KBM-7 (cell line): ENCODE measurements around the gene STARD5.

Experiments
- DNase-seq: peaks from one replicate; pipeline ENCODE4 v3.0.0-alpha.2; 2015
- in situ Hi-C: fragments of 300-500 bp; cut with MboI; formaldehyde crosslinking; loops from 2 replicates; pipeline ENCODE4 v1.14.3; 2020; ENCODE audit warnings: low sequenced_read_pairs, low pct_unique_long_range_greater_than_20kb, mixed read lengths

Gene STARD5

GRCh38 chr15:81297603-81298575 lies 26.1 kb downstream of the STARD5 start:
- no peak for DNase-seq
- in situ Hi-C loops = no loop called here

GRCh38 chr15:81297147-81297572 lies 26.8 kb downstream of the STARD5 start:
- in situ Hi-C loops = no loop called here
- DNase-seq = no peak

- DNase-seq = peak; percentile 98
- in situ Hi-C loops = no loop called here
These were observed 27.3 kb downstream of the STARD5 start for GRCh38 chr15:81296673-81297072.

- DNase-seq = no peak
- in situ Hi-C loops = no loop called here
These were observed 27.8 kb downstream of the STARD5 start for GRCh38 chr15:81296186-81296585.

GRCh38 chr15:81295486-81296121 lies 28.3 kb downstream of the STARD5 start:
- no peak for DNase-seq
- in situ Hi-C loops = no loop called here

- in situ Hi-C loops = no loop called here
- peak; percentile 60 for DNase-seq
These were observed 29.4 kb downstream of the STARD5 start for GRCh38 chr15:81294516-81294880.

- DNase-seq = peak; percentile 92
- in situ Hi-C loops = no loop called here
These were observed 30.0 kb downstream of the STARD5 start for GRCh38 chr15:81293728-81294515.

GRCh38 chr15:81292523-81293001 lies 31.4 kb downstream of the STARD5 start:
- in situ Hi-C loops = no loop called here
- DNase-seq = no peak

GRCh38 chr15:81291916-81292522 lies 31.9 kb downstream of the STARD5 start:
- in situ Hi-C loops = no loop called here
- no peak for DNase-seq

- DNase-seq = no peak
- in situ Hi-C loops = loop anchor here (10.0 kb wide), 1 partner anchor 105 kb away; no protein-coding TSS in a partner anchor
These were observed 34.0 kb downstream of the STARD5 start for GRCh38 chr15:81289910-81290309.

- DNase-seq = no peak
- in situ Hi-C loops = loop anchor here (10.0 kb wide), 1 partner anchor 106 kb away; no protein-coding TSS in a partner anchor
These were observed 35.3 kb downstream of the STARD5 start for GRCh38 chr15:81288616-81289015.

- in situ Hi-C loops = loop anchor here (10.0 kb wide), 1 partner anchor 107 kb away; no protein-coding TSS in a partner anchor
- DNase-seq = no peak
These were observed 35.9 kb downstream of the STARD5 start for GRCh38 chr15:81288040-81288439.

- in situ Hi-C loops = loop anchor here (10.0 kb wide), 1 partner anchor 108 kb away; no protein-coding TSS in a partner anchor
These were observed 37.3 kb downstream of the STARD5 start for GRCh38 chr15:81286621-81287121.

GRCh38 chr15:81285461-81285860 lies 38.5 kb downstream of the STARD5 start:
- no peak for DNase-seq
- in situ Hi-C loops = loop anchor here (10.0 kb wide), 1 partner anchor 109 kb away; no protein-coding TSS in a partner anchor

More at GRCh38 chr15:81286621-81287121, 37.3 kb downstream of the STARD5 start:
- DNase-seq = peak; percentile 63

GRCh38 chr15:81284256-81285031 lies 39.5 kb downstream of the STARD5 start:
- in situ Hi-C loops = loop anchor here (10.0 kb wide), 1 partner anchor 110 kb away; no protein-coding TSS in a partner anchor
- DNase-seq = peak; percentile 64

- no peak for DNase-seq
- in situ Hi-C loops = loop anchor here (10.0 kb wide), 1 partner anchor 112 kb away; no protein-coding TSS in a partner anchor
These were observed 41.0 kb downstream of the STARD5 start for GRCh38 chr15:81282911-81283310.

- DNase-seq = no peak
These were observed 41.4 kb downstream of the STARD5 start for GRCh38 chr15:81282606-81282895.

More at GRCh38 chr15:81282606-81282895, 41.4 kb downstream of the STARD5 start:
- in situ Hi-C loops = loop anchor here (10.0 kb wide), 1 partner anchor 112 kb away; no protein-coding TSS in a partner anchor
